Activated naive CD4-positive, alpha-beta T cell treated with anti-CD3 and anti-CD28 coated beads, Interleukin-2, amount 50 U/mL, for 24 hours (primary cell): ENCODE measurements around the gene DCP2.

Experiments used
- H3K27ac Mint-ChIP-seq: one replicate; pipeline ENCODE4 v1.8.0; 2021; ENCODE audit warnings: mild to moderate bottlenecking, mixed read lengths
- H3K27me3 Mint-ChIP-seq: one replicate; pipeline ENCODE4 v1.8.0; 2021; ENCODE audit warnings: mixed read lengths
- H3K36me3 Mint-ChIP-seq: one replicate; pipeline ENCODE4 v1.8.0; 2021; ENCODE audit warnings: mixed read lengths
- H3K4me1 Mint-ChIP-seq: one replicate; pipeline ENCODE4 v1.8.0; 2021; ENCODE audit warnings: mixed read lengths
- H3K4me3 Mint-ChIP-seq: one replicate; pipeline ENCODE4 v1.8.0; 2021; ENCODE audit warnings: mild to moderate bottlenecking, mixed read lengths
- H3K9me3 Mint-ChIP-seq: one replicate; pipeline ENCODE4 v1.8.0; 2021; ENCODE audit warnings: mixed read lengths

The DCP2 gene

GRCh38 chr5:113026211-113026610 is 49.6 kb downstream of the DCP2 start:
- H3K36me3 Mint-ChIP-seq = peaks cover 9% of the 10 kb centered on the region
- H3K27me3 Mint-ChIP-seq = no peaks in the 10 kb centered on the region
- no peak overlapping the region for H3K4me3 Mint-ChIP-seq
- no peaks in the 10 kb centered on the region for H3K9me3 Mint-ChIP-seq
- H3K4me1 Mint-ChIP-seq = peaks cover 33% of the 10 kb centered on the region
- H3K27ac Mint-ChIP-seq = peak overlapping the region; percentile 12

GRCh38 chr5:113027015-113027414 is 50.4 kb downstream of the DCP2 start:
- Mint-ChIP-seq H3K4me3 (no peak overlapping the region), H3K4me1 (peaks cover 24% of the 10 kb centered on the region), H3K36me3 (peaks cover 9% of the 10 kb centered on the region), H3K9me3 (no peaks in the 10 kb centered on the region), H3K27me3 (no peaks in the 10 kb centered on the region), H3K27ac (no peak overlapping the region)

- no peak overlapping the region for H3K4me3 Mint-ChIP-seq
- H3K36me3 Mint-ChIP-seq = peaks cover 9% of the 10 kb centered on the region
- no peak overlapping the region for H3K27ac Mint-ChIP-seq
- peaks cover 20% of the 10 kb centered on the region for H3K4me1 Mint-ChIP-seq
- H3K9me3 Mint-ChIP-seq = no peaks in the 10 kb centered on the region
- H3K27me3 Mint-ChIP-seq = no peaks in the 10 kb centered on the region
Observed at GRCh38 chr5:113027431-113027830, 50.8 kb downstream of the DCP2 start.

GRCh38 chr5:113029614-113030013 is 53.0 kb downstream of the DCP2 start:
- no peak overlapping the region for H3K27ac Mint-ChIP-seq
- H3K4me1 Mint-ChIP-seq = no peaks in the 10 kb centered on the region
- H3K27me3 Mint-ChIP-seq = no peaks in the 10 kb centered on the region
- no peaks in the 10 kb centered on the region for H3K9me3 Mint-ChIP-seq
- H3K4me3 Mint-ChIP-seq = no peak overlapping the region
- H3K36me3 Mint-ChIP-seq = peaks cover 9% of the 10 kb centered on the region

GRCh38 chr5:113031104-113031503 is 54.5 kb downstream of the DCP2 start:
- Mint-ChIP-seq H3K9me3 (no peaks in the 10 kb centered on the region), H3K4me1 (no peaks in the 10 kb centered on the region), H3K27ac (peak overlapping the region; percentile 38), H3K27me3 (no peaks in the 10 kb centered on the region), H3K4me3 (no peak overlapping the region), H3K36me3 (peaks cover 7% of the 10 kb centered on the region)

- Mint-ChIP-seq H3K27ac (no peak overlapping the region), H3K4me1 (no peaks in the 10 kb centered on the region), H3K4me3 (no peak overlapping the region), H3K27me3 (no peaks in the 10 kb centered on the region), H3K36me3 (peaks cover 7% of the 10 kb centered on the region), H3K9me3 (no peaks in the 10 kb centered on the region)
Observed at GRCh38 chr5:113031557-113031956, 55.0 kb downstream of the DCP2 start.

- no peaks in the 10 kb centered on the region for H3K27me3 Mint-ChIP-seq
- no peak overlapping the region for H3K27ac Mint-ChIP-seq
- H3K4me1 Mint-ChIP-seq = no peaks in the 10 kb centered on the region
- H3K4me3 Mint-ChIP-seq = no peak overlapping the region
- H3K36me3 Mint-ChIP-seq = peaks cover 3% of the 10 kb centered on the region
- H3K9me3 Mint-ChIP-seq = no peaks in the 10 kb centered on the region
Observed at GRCh38 chr5:113034182-113034773, 57.7 kb downstream of the DCP2 start.

GRCh38 chr5:113035096-113035495 is 58.5 kb downstream of the DCP2 start:
- peaks cover 2% of the 10 kb centered on the region for H3K36me3 Mint-ChIP-seq
- no peaks in the 10 kb centered on the region for H3K27me3 Mint-ChIP-seq
- H3K4me1 Mint-ChIP-seq = no peaks in the 10 kb centered on the region
- H3K27ac Mint-ChIP-seq = no peak overlapping the region
- H3K9me3 Mint-ChIP-seq = no peaks in the 10 kb centered on the region
- H3K4me3 Mint-ChIP-seq = no peak overlapping the region

GRCh38 chr5:113036321-113036720 is 59.7 kb downstream of the DCP2 start:
- H3K36me3 Mint-ChIP-seq = no peaks in the 10 kb centered on the region
- no peaks in the 10 kb centered on the region for H3K27me3 Mint-ChIP-seq
- no peak overlapping the region for H3K4me3 Mint-ChIP-seq
- no peaks in the 10 kb centered on the region for H3K9me3 Mint-ChIP-seq
- peaks cover 2% of the 10 kb centered on the region for H3K4me1 Mint-ChIP-seq
- no peak overlapping the region for H3K27ac Mint-ChIP-seq

- no peak overlapping the region for H3K4me3 Mint-ChIP-seq
- no peaks in the 10 kb centered on the region for H3K27me3 Mint-ChIP-seq
- H3K27ac Mint-ChIP-seq = no peak overlapping the region
- no peaks in the 10 kb centered on the region for H3K36me3 Mint-ChIP-seq
- peaks cover 3% of the 10 kb centered on the region for H3K4me1 Mint-ChIP-seq
- H3K9me3 Mint-ChIP-seq = no peaks in the 10 kb centered on the region
Observed at GRCh38 chr5:113036826-113037225, 60.2 kb downstream of the DCP2 start.

- H3K36me3 Mint-ChIP-seq = no peaks in the 10 kb centered on the region
- no peaks in the 10 kb centered on the region for H3K27me3 Mint-ChIP-seq
- H3K4me1 Mint-ChIP-seq = peaks cover 3% of the 10 kb centered on the region
- no peak overlapping the region for H3K27ac Mint-ChIP-seq
- H3K9me3 Mint-ChIP-seq = no peaks in the 10 kb centered on the region
- no peak overlapping the region for H3K4me3 Mint-ChIP-seq
Observed at GRCh38 chr5:113038136-113038535, 61.5 kb downstream of the DCP2 start.

GRCh38 chr5:113038714-113039113 is 62.1 kb downstream of the DCP2 start:
- H3K27ac Mint-ChIP-seq = no peak overlapping the region
- H3K4me1 Mint-ChIP-seq = peaks cover 3% of the 10 kb centered on the region
- H3K36me3 Mint-ChIP-seq = no peaks in the 10 kb centered on the region
- no peak overlapping the region for H3K4me3 Mint-ChIP-seq
- no peaks in the 10 kb centered on the region for H3K9me3 Mint-ChIP-seq
- no peaks in the 10 kb centered on the region for H3K27me3 Mint-ChIP-seq

GRCh38 chr5:113039229-113039933 is 62.8 kb downstream of the DCP2 start:
- Mint-ChIP-seq H3K27ac (no peak overlapping the region), H3K36me3 (no peaks in the 10 kb centered on the region), H3K4me3 (no peak overlapping the region), H3K9me3 (no peaks in the 10 kb centered on the region), H3K4me1 (peaks cover 3% of the 10 kb centered on the region), H3K27me3 (no peaks in the 10 kb centered on the region)

- Mint-ChIP-seq H3K4me1 (peaks cover 3% of the 10 kb centered on the region), H3K4me3 (no peak overlapping the region), H3K36me3 (no peaks in the 10 kb centered on the region), H3K9me3 (no peaks in the 10 kb centered on the region), H3K27me3 (no peaks in the 10 kb centered on the region), H3K27ac (no peak overlapping the region)
Observed at GRCh38 chr5:113039934-113040285, 63.3 kb downstream of the DCP2 start.

GRCh38 chr5:113040672-113041260 is 64.2 kb downstream of the DCP2 start:
- H3K36me3 Mint-ChIP-seq = no peaks in the 10 kb centered on the region
- H3K9me3 Mint-ChIP-seq = no peaks in the 10 kb centered on the region
- no peak overlapping the region for H3K4me3 Mint-ChIP-seq
- H3K27me3 Mint-ChIP-seq = no peaks in the 10 kb centered on the region
- no peak overlapping the region for H3K27ac Mint-ChIP-seq
- H3K4me1 Mint-ChIP-seq = peaks cover 3% of the 10 kb centered on the region

GRCh38 chr5:113042491-113043243 is 66.1 kb downstream of the DCP2 start:
- Mint-ChIP-seq H3K27me3 (no peaks in the 10 kb centered on the region), H3K9me3 (no peaks in the 10 kb centered on the region), H3K36me3 (no peaks in the 10 kb centered on the region), H3K27ac (no peak overlapping the region), H3K4me1 (peaks cover 3% of the 10 kb centered on the region), H3K4me3 (no peak overlapping the region)
